Thyroid gland (tissue), 4 donors: Measurements from ENCODE around the gene FADS1.

Experiments used
- CTCF ChIP-seq, 6 experiments: fragments of 200-600 bp in 3 of 6; fragments of 450-650 bp in 3 of 6; sonication (generic) in 3 of 6; IDR thresholded peaks; one replicate each; pipeline ENCODE4 v1.5.1; 2016 to 2019; ENCODE audit warnings: antibody characterized with exemption in 6 of 6, mild to moderate bottlenecking in 2 of 6, inconsistent platforms in 1 of 6, moderate library complexity in 1 of 6
- POLR2A ChIP-seq, 2 donors: fragments of 450-650 bp; IDR thresholded peaks; one replicate each; pipeline ENCODE4 v1.6.1; 2017; ENCODE audit warnings: antibody characterized with exemption in 2 of 2, mild to moderate bottlenecking in 2 of 2, moderate library complexity in 1 of 2

- TF ChIP-seq CTCF (IDR thresholded peaks at IDR 0.05) (no peak), POLR2A (IDR thresholded peaks at IDR 0.05) (no peak)
Measured at GRCh38 chr11:61771195-61771894, 45.5 kb downstream of the FADS1 start.
